WTC11 (cell line): ENCODE measurements around the gene CLIC5. TPM values are rescaled to one million over a fixed set of nuclear protein-coding genes. Genes with fewer than 3 reads are reported as not detected.

Experiments
- ATAC-seq: fragments of 200-7000 bp; cut with Tn5 transposase; 2 replicates; pipeline ENCODE4 v1.10.0; 2021; ENCODE audit warnings: mild to moderate bottlenecking, moderate library complexity
- CTCF ChIA-PET: fragments of 300-600 bp; sonication (Branson Sonifier 250); formaldehyde crosslinking; loops from one replicate; lab custom pipeline; 2021; ENCODE audit warnings: antibody characterized with exemption; lab: Charles Lee
- POLR2A ChIA-PET: fragments of 350-600 bp; sonication (Branson Sonifier 250); formaldehyde crosslinking; loops from one replicate; lab custom pipeline; 2021; ENCODE audit warnings: antibody characterized with exemption; lab: Charles Lee
- DNase-seq: peaks from one replicate; pipeline ENCODE4 v3.0.0; 2021; ENCODE audit warnings: low spot score
- H3K27ac Mint-ChIP-seq: 2 replicates; pipeline ENCODE4 v1.8.0; 2021; ENCODE audit warnings: mixed read lengths
- H3K27me3 Mint-ChIP-seq: 2 replicates; pipeline ENCODE4 v1.8.0; 2021; ENCODE audit warnings: low read depth, mild to moderate bottlenecking, moderate library complexity, mixed read lengths
- H3K36me3 Mint-ChIP-seq: 2 replicates; pipeline ENCODE4 v1.8.0; 2021; ENCODE audit warnings: mixed read lengths
- H3K4me1 Mint-ChIP-seq: 2 replicates; pipeline ENCODE4 v1.8.0; 2022; ENCODE audit warnings: mixed read lengths
- H3K4me3 Mint-ChIP-seq: 2 replicates; pipeline ENCODE4 v1.8.0; 2021; ENCODE audit warnings: mild to moderate bottlenecking, moderate library complexity, mixed read lengths
- H3K9me3 Mint-ChIP-seq: 2 replicates; pipeline ENCODE4 v1.8.0; 2021; ENCODE audit warnings: mixed read lengths
- AR ChIP-seq: fragments of 250-450 bp; sonication (Bioruptor Pico); IDR thresholded peaks from 2 replicates; pipeline ENCODE4 v1.9.0; 2021; ENCODE audit warnings: mild to moderate bottlenecking
- FOXJ3 ChIP-seq: sonication (generic); formaldehyde crosslinking; IDR thresholded peaks from 2 replicates; pipeline ENCODE4 v1.9.0; 2021; ENCODE audit warnings: missing genetic modification reagents, mild to moderate bottlenecking, borderline replicate concordance
- FOXK1 ChIP-seq: sonication (generic); formaldehyde crosslinking; IDR thresholded peaks from 2 replicates; pipeline ENCODE4 v1.8.0; 2022; ENCODE audit warnings: mild to moderate bottlenecking, moderate library complexity, missing genetic modification reagents
- FOXP1 ChIP-seq: sonication (generic); formaldehyde crosslinking; IDR thresholded peaks from 2 replicates; pipeline ENCODE4 v1.8.0; 2022; ENCODE audit warnings: missing genetic modification reagents, mild to moderate bottlenecking, moderate library complexity, borderline replicate concordance
- GABPB1 ChIP-seq: sonication (generic); formaldehyde crosslinking; IDR thresholded peaks from 2 replicates; pipeline ENCODE4 v1.8.1; 2023; ENCODE audit warnings: mild to moderate bottlenecking, missing genetic modification reagents
- KAT7 ChIP-seq: sonication (generic); formaldehyde crosslinking; IDR thresholded peaks from 2 replicates; pipeline ENCODE4 v1.8.1; 2023; ENCODE audit warnings: missing genetic modification reagents, mild to moderate bottlenecking, borderline replicate concordance
- NR2C2 ChIP-seq: sonication (generic); formaldehyde crosslinking; IDR thresholded peaks from 2 replicates; pipeline ENCODE4 v1.8.0; 2022; ENCODE audit warnings: mild to moderate bottlenecking, missing genetic modification reagents
- PRRX2 ChIP-seq: fragments of 250-450 bp; sonication (Bioruptor Pico); IDR thresholded peaks from 2 replicates; pipeline ENCODE4 v1.8.0; 2021; ENCODE audit warnings: mild to moderate bottlenecking
- SOX15 ChIP-seq: fragments of 250-450 bp; sonication (Bioruptor Pico); IDR thresholded peaks from 2 replicates; pipeline ENCODE4 v1.9.0; 2021; ENCODE audit warnings: mild to moderate bottlenecking
- TP53 ChIP-seq: sonication (generic); formaldehyde crosslinking; IDR thresholded peaks from 2 replicates; pipeline ENCODE4 v1.8.1; 2023; ENCODE audit warnings: mild to moderate bottlenecking, missing genetic modification reagents
- ZNF121 ChIP-seq: sonication (generic); formaldehyde crosslinking; IDR thresholded peaks from 2 replicates; pipeline ENCODE4 v1.8.0; 2023; ENCODE audit warnings: missing genetic modification reagents
- ZNF396 ChIP-seq: fragments of 250-450 bp; sonication (Bioruptor Pico); IDR thresholded peaks from 2 replicates; pipeline ENCODE4 v1.8.0; 2021; ENCODE audit warnings: mild to moderate bottlenecking, moderate library complexity, borderline replicate concordance
- total RNA-seq: library from RNA; stranded (reverse); gene quantifications from 3 replicates; pipeline ENCODE4 v1.2.3, GENCODE V29; 2021
- TF ChIP-seq, protein P1 (sequence below): sonication (generic); formaldehyde crosslinking; IDR thresholded peaks from 2 replicates; pipeline ENCODE4 v1.8.1; 2022; ENCODE audit warnings: low read depth, mild to moderate bottlenecking, moderate library complexity, missing genetic modification reagents, borderline replicate concordance
- TF ChIP-seq, protein P2 (sequence below): sonication (generic); formaldehyde crosslinking; IDR thresholded peaks from 2 replicates; pipeline ENCODE4 v1.8.0; 2023; ENCODE audit warnings: missing genetic modification reagents, mild to moderate bottlenecking, borderline replicate concordance
- TF ChIP-seq, protein P3 (sequence below): sonication (generic); formaldehyde crosslinking; conservative IDR thresholded peaks from 2 replicates; pipeline ENCODE4 v1.8.1; 2022; ENCODE audit warnings: mild to moderate bottlenecking, missing genetic modification reagents

CLIC5 gene
- total RNA-seq, 1 experiment from 2014 or later: 0.22 TPM

- H3K4me1 Mint-ChIP-seq: peaks cover 29% of the 10 kb centered on the region
- CTCF ChIA-PET: no interaction called here
- peaks cover 5% of the 10 kb centered on the region; the same call in 1 of the 2 replicates for H3K27me3 Mint-ChIP-seq
Measured at GRCh38 chr6:45895569-45895968, 120.1 kb downstream of the CLIC5 start.

GRCh38 chr6:45892696-45893245 lies 122.9 kb downstream of the CLIC5 start:
- Mint-ChIP-seq H3K27ac (no peak overlapping the region), H3K27me3 (no peaks in the 10 kb centered on the region; the same call in 1 of the 2 replicates), H3K36me3 (no peaks in the 10 kb centered on the region), H3K4me3 (no peak overlapping the region), H3K4me1 (peaks cover 9% of the 10 kb centered on the region), H3K9me3 (no peaks in the 10 kb centered on the region)
- ChIA-PET CTCF (no interaction called here), POLR2A (no interaction called here)
- TF ChIP-seq TP53 (CRISPR knock-in tag): no peak
- TF ChIP-seq, protein P1, sequence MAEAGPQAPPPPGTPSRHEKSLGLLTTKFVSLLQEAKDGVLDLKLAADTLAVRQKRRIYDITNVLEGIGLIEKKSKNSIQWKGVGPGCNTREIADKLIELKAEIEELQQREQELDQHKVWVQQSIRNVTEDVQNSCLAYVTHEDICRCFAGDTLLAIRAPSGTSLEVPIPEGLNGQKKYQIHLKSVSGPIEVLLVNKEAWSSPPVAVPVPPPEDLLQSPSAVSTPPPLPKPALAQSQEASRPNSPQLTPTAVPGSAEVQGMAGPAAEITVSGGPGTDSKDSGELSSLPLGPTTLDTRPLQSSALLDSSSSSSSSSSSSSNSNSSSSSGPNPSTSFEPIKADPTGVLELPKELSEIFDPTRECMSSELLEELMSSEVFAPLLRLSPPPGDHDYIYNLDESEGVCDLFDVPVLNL (CRISPR knock-in tag): no peak
- TF ChIP-seq NR2C2 (CRISPR knock-in tag): no peak
- no peak for TF ChIP-seq PRRX2 (CRISPR knock-in tag)
- no peak for TF ChIP-seq AR (CRISPR knock-in tag)
- TF ChIP-seq, protein P2, sequence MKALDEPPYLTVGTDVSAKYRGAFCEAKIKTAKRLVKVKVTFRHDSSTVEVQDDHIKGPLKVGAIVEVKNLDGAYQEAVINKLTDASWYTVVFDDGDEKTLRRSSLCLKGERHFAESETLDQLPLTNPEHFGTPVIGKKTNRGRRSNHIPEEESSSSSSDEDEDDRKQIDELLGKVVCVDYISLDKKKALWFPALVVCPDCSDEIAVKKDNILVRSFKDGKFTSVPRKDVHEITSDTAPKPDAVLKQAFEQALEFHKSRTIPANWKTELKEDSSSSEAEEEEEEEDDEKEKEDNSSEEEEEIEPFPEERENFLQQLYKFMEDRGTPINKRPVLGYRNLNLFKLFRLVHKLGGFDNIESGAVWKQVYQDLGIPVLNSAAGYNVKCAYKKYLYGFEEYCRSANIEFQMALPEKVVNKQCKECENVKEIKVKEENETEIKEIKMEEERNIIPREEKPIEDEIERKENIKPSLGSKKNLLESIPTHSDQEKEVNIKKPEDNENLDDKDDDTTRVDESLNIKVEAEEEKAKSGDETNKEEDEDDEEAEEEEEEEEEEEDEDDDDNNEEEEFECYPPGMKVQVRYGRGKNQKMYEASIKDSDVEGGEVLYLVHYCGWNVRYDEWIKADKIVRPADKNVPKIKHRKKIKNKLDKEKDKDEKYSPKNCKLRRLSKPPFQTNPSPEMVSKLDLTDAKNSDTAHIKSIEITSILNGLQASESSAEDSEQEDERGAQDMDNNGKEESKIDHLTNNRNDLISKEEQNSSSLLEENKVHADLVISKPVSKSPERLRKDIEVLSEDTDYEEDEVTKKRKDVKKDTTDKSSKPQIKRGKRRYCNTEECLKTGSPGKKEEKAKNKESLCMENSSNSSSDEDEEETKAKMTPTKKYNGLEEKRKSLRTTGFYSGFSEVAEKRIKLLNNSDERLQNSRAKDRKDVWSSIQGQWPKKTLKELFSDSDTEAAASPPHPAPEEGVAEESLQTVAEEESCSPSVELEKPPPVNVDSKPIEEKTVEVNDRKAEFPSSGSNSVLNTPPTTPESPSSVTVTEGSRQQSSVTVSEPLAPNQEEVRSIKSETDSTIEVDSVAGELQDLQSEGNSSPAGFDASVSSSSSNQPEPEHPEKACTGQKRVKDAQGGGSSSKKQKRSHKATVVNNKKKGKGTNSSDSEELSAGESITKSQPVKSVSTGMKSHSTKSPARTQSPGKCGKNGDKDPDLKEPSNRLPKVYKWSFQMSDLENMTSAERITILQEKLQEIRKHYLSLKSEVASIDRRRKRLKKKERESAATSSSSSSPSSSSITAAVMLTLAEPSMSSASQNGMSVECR: no peak
- ATAC-seq (no peak), DNase-seq (no peak)

More at GRCh38 chr6:45895569-45895968, 120.1 kb downstream of the CLIC5 start:
- ATAC-seq (no peak), DNase-seq (no peak)
- TF ChIP-seq FOXK1 (CRISPR knock-in tag): no peak
- TF ChIP-seq SOX15: no peak
- TF ChIP-seq KAT7 (CRISPR knock-in tag): no peak
- TF ChIP-seq, protein P3, sequence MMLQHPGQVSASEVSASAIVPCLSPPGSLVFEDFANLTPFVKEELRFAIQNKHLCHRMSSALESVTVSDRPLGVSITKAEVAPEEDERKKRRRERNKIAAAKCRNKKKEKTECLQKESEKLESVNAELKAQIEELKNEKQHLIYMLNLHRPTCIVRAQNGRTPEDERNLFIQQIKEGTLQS (CRISPR knock-in tag): no peak
- no peak for TF ChIP-seq FOXJ3 (CRISPR knock-in tag)
- TF ChIP-seq ZNF396 (CRISPR knock-in tag): no peak
- no peak for TF ChIP-seq GABPB1 (CRISPR knock-in tag)
- TF ChIP-seq ZNF121 (CRISPR knock-in tag): no peak
- no peak for TF ChIP-seq FOXP1 (CRISPR knock-in tag)
- H3K36me3 Mint-ChIP-seq: no peaks in the 10 kb centered on the region
- POLR2A ChIA-PET: interaction anchor here (0.6 kb wide), 1 partner anchor 440 kb away, joined by 3 read pairs; no protein-coding TSS in a partner anchor
- no peaks in the 10 kb centered on the region for H3K9me3 Mint-ChIP-seq
- H3K27ac Mint-ChIP-seq: no peak overlapping the region
- H3K4me3 Mint-ChIP-seq: no peak overlapping the region
